NB4 (cell line): Measurements from ENCODE around the gene ACTR8.

ENCODE experiments used
- CTCF ChIP-seq: IDR thresholded peaks from one replicate; pipeline ENCODE4 v1.5.1; 2012; ENCODE audit warnings: low read depth, low read length
- MAX ChIP-seq: IDR thresholded peaks from 2 replicates; pipeline ENCODE4 v1.6.1; 2011; ENCODE audit warnings: low read depth, low read length
- POLR2A ChIP-seq: IDR thresholded peaks from 2 replicates; pipeline ENCODE4 v1.6.1; 2011; ENCODE audit warnings: mild to moderate bottlenecking; ENCODE audit not compliant: insufficient read length; ENCODE audit errors: extremely low read depth

GRCh38 chr3:53824795-53825194 is 57.2 kb downstream of the ACTR8 start:
- TF ChIP-seq CTCF, result no peak
- TF ChIP-seq MAX, result no peak
- no peak for TF ChIP-seq POLR2A
